Activated CD8-positive, alpha-beta memory T cell treated with anti-CD3 and anti-CD28 coated beads, Interleukin-2, amount 50 U/mL, for 24 hours (primary cell): ENCODE measurements around the gene SLC18B1.
"Not testable (repeated sequence)": the region's sequence is repeated elsewhere in the genome, so short reads cannot be mapped to it uniquely, and the experiment has no call there.

Experiments used
- DNase-seq: peaks from one replicate; pipeline ENCODE4 v3.0.0-alpha.2; 2020; ENCODE audit errors: extremely low read depth

SLC18B1 gene

GRCh38 chr6:132798869-132799538 is 567 bp upstream of the SLC18B1 start:
- DNase-seq, result no peak

- no peak for DNase-seq
These were observed 3.0 kb downstream of the SLC18B1 start for GRCh38 chr6:132795461-132795860.

GRCh38 chr6:132792510-132792909 is 5.9 kb downstream of the SLC18B1 start:
- no peak for DNase-seq

GRCh38 chr6:132790450-132790849 is 8.0 kb downstream of the SLC18B1 start:
- no peak for DNase-seq

- DNase-seq, result no peak
These were observed 9.1 kb downstream of the SLC18B1 start for GRCh38 chr6:132789396-132789776.

GRCh38 chr6:132788658-132789395 is 9.6 kb downstream of the SLC18B1 start:
- DNase-seq, result no peak

- no peak for DNase-seq
These were observed 12.5 kb downstream of the SLC18B1 start for GRCh38 chr6:132785936-132786335.

GRCh38 chr6:132780770-132781371 is 17.6 kb downstream of the SLC18B1 start:
- no peak for DNase-seq

- not testable (repeated sequence) for DNase-seq
These were observed 20.6 kb downstream of the SLC18B1 start for GRCh38 chr6:132777881-132778280.

- no peak for DNase-seq
These were observed 30.4 kb downstream of the SLC18B1 start for GRCh38 chr6:132768051-132768517.

- DNase-seq, result no peak
These were observed 32.9 kb downstream of the SLC18B1 start for GRCh38 chr6:132765560-132765959.

- no peak for DNase-seq
These were observed 34.1 kb downstream of the SLC18B1 start for GRCh38 chr6:132764370-132764769.

- DNase-seq, result no peak
These were observed 35.2 kb downstream of the SLC18B1 start for GRCh38 chr6:132763269-132763668.

- DNase-seq, result no peak
These were observed 38.2 kb downstream of the SLC18B1 start for GRCh38 chr6:132760256-132760655.

- DNase-seq, result no peak
These were observed 39.7 kb downstream of the SLC18B1 start for GRCh38 chr6:132758689-132759088.

GRCh38 chr6:132752255-132752654 is 46.2 kb downstream of the SLC18B1 start:
- no peak for DNase-seq

GRCh38 chr6:132751828-132752227 is 46.6 kb downstream of the SLC18B1 start:
- no peak for DNase-seq

- no peak for DNase-seq
These were observed 47.1 kb downstream of the SLC18B1 start for GRCh38 chr6:132751306-132751705.

GRCh38 chr6:132750455-132751248 is 47.8 kb downstream of the SLC18B1 start:
- DNase-seq, result no peak

GRCh38 chr6:132749111-132749510 is 49.3 kb downstream of the SLC18B1 start:
- DNase-seq, result no peak

- DNase-seq, result no peak
These were observed 50.0 kb downstream of the SLC18B1 start for GRCh38 chr6:132748446-132748845.

- no peak for DNase-seq
These were observed 52.4 kb downstream of the SLC18B1 start for GRCh38 chr6:132746048-132746447.
